Ectodermal cell (in vitro differentiated cells): ENCODE data around the gene ANKLE1.
"Not testable (repeated sequence)": the region's sequence is repeated elsewhere in the genome, so short reads cannot be mapped to it uniquely, and the experiment has no call there.

ENCODE experiments used
- H3K27ac ChIP-seq: 2 replicates; pipeline ENCODE4 v1.7.0; 2013; ENCODE audit warnings: mild to moderate bottlenecking, low read depth, low read length; ENCODE audit not compliant: insufficient read depth, poor library complexity, severe bottlenecking
- H3K27me3 ChIP-seq: 2 replicates; pipeline ENCODE4 v1.7.0; 2013; ENCODE audit warnings: mild to moderate bottlenecking, low read length; ENCODE audit not compliant: insufficient read depth, control insufficient read depth, poor library complexity, severe bottlenecking
- H3K36me3 ChIP-seq: one replicate; pipeline ENCODE4 v1.7.0; 2013; ENCODE audit warnings: low read length; ENCODE audit not compliant: control insufficient read depth, insufficient read depth
- H3K4me1 ChIP-seq: one replicate; pipeline ENCODE4 v1.7.0; 2013; ENCODE audit warnings: low read length; ENCODE audit not compliant: control insufficient read depth, insufficient read depth
- H3K4me3 ChIP-seq: 2 replicates; pipeline ENCODE4 v1.7.0; 2013; ENCODE audit warnings: low read depth, low read length, control low read depth; ENCODE audit not compliant: insufficient read depth
- H3K9me3 ChIP-seq: 2 replicates; pipeline ENCODE4 v1.7.0; 2013; ENCODE audit warnings: mild to moderate bottlenecking, low read length, moderate library complexity; ENCODE audit not compliant: control insufficient read depth
- WGBS, 2 experiments: methylation state at CpG; one replicate each; pipeline ENCODE4 v1.1.7; 2013; ENCODE audit warnings: missing lambda C conversion rate in 2 of 2; 5-methylcytosine and 5-hydroxymethylcytosine counted together

The ANKLE1 gene

DNA sequence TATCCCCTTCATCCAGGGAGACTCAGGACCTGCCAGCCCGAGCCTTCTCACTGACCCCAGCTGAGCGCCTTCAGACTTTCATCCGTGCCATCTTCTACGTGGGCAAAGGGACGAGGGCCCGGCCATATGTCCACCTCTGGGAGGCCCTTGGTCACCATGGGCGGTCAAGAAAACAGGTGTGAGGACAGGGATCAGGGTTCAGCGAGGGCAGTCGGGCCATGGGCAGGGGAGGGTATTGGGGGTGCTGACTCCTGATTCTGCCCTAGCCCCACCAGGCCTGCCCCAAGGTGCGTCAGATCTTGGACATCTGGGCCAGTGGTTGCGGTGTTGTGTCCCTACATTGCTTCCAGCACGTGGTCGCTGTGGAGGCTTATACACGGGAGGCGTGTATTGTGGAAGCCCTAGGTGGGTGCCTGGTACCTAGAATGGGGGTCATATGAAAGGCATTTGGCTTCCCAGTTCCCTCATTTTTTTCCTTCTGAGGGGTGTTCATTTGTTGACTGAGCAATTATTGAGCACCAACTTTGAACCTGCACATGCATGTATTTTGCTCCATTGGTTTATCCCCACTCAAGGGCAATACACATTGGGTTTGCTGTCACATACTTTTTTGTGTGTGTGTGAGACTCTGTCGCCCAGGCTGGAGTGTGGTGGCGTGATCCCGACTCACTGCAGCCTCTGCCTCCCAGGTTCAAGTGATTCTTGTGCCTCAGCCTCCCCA, 3.9 kb downstream of the ANKLE1 start:
- Histone ChIP-seq H3K9me3 (no peaks in the 10 kb centered on the region), H3K27me3 (peaks cover 21% of the 10 kb centered on the region), H3K4me3 (no peak overlapping the region), H3K27ac (no peak overlapping the region), H3K36me3 (no peaks in the 10 kb centered on the region), H3K4me1 (no peaks in the 10 kb centered on the region)
- 90 to 92% methylated on average over 18 of the region's 18 CpGs for WGBS, 2 experiments

GRCh38 chr19:17286263-17286662, 4.6 kb downstream of the ANKLE1 start:
- Histone ChIP-seq H3K4me1 (no peaks in the 10 kb centered on the region), H3K36me3 (no peaks in the 10 kb centered on the region), H3K4me3 (no peak overlapping the region), H3K27me3 (peaks cover 14% of the 10 kb centered on the region), H3K27ac (no peak overlapping the region), H3K9me3 (no peaks in the 10 kb centered on the region)
- WGBS, 2 experiments = 93 to 94% methylated on average over 11 of the region's 11 CpGs

GRCh38 chr19:17286752-17287151, 5.1 kb downstream of the ANKLE1 start:
- H3K27me3 ChIP-seq = peaks cover 9% of the 10 kb centered on the region
- no peaks in the 10 kb centered on the region for H3K4me1 ChIP-seq
- 93 to 94% methylated on average over 9 of the region's 9 CpGs for WGBS, 2 experiments
- H3K4me3 ChIP-seq = no peak overlapping the region
- H3K36me3 ChIP-seq = no peaks in the 10 kb centered on the region
- H3K9me3 ChIP-seq = no peaks in the 10 kb centered on the region
- no peak overlapping the region for H3K27ac ChIP-seq

DNA sequence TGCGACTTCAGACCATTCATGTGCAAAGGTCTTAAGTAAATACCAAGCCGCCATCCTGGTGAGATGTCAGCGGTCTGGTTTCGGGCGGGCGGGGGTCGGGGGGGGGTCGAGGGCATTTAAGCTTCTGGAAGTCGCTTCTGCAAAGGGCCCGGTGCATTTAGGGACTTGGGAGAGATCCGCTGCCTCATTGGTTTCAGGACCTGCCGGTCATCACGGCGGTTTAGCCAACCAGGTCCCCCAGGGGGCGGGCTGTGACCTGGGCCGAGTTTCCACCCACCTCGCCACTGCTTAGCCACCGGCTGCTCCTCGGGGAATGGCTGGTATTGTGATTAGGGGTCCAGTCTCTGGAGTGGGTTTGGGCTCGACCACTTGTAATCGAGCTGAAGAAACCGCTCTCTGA, 7.8 kb downstream of the ANKLE1 start:
- H3K4me3 ChIP-seq = no peak overlapping the region
- H3K4me1 ChIP-seq = no peaks in the 10 kb centered on the region
- H3K9me3 ChIP-seq = no peaks in the 10 kb centered on the region
- WGBS, 2 experiments = 16 to 17% methylated on average over 22 of the region's 22 CpGs
- H3K27ac ChIP-seq = no peak overlapping the region
- H3K36me3 ChIP-seq = peaks cover 6% of the 10 kb centered on the region
- H3K27me3 ChIP-seq = no peaks in the 10 kb centered on the region

- H3K4me3 ChIP-seq = peak overlapping the region; percentile 41
- no peaks in the 10 kb centered on the region for H3K27me3 ChIP-seq
- no peaks in the 10 kb centered on the region for H3K4me1 ChIP-seq
- peaks cover 11% of the 10 kb centered on the region for H3K36me3 ChIP-seq
- peak overlapping the region; percentile 89 for H3K27ac ChIP-seq
- 3% methylated on average over 46 of the region's 46 CpGs for WGBS, 2 experiments
- no peaks in the 10 kb centered on the region for H3K9me3 ChIP-seq
Measured at GRCh38 chr19:17292301-17293074, 10.8 kb downstream of the ANKLE1 start.

- no peaks in the 10 kb centered on the region for H3K9me3 ChIP-seq
- 93 to 94% methylated on average over 14 of the region's 14 CpGs for WGBS, 2 experiments
- no peak overlapping the region for H3K4me3 ChIP-seq
- H3K36me3 ChIP-seq = peaks cover 18% of the 10 kb centered on the region
- no peaks in the 10 kb centered on the region for H3K27me3 ChIP-seq
- no peak overlapping the region for H3K27ac ChIP-seq
- H3K4me1 ChIP-seq = no peaks in the 10 kb centered on the region
Measured at GRCh38 chr19:17293605-17294004, 11.9 kb downstream of the ANKLE1 start.

DNA sequence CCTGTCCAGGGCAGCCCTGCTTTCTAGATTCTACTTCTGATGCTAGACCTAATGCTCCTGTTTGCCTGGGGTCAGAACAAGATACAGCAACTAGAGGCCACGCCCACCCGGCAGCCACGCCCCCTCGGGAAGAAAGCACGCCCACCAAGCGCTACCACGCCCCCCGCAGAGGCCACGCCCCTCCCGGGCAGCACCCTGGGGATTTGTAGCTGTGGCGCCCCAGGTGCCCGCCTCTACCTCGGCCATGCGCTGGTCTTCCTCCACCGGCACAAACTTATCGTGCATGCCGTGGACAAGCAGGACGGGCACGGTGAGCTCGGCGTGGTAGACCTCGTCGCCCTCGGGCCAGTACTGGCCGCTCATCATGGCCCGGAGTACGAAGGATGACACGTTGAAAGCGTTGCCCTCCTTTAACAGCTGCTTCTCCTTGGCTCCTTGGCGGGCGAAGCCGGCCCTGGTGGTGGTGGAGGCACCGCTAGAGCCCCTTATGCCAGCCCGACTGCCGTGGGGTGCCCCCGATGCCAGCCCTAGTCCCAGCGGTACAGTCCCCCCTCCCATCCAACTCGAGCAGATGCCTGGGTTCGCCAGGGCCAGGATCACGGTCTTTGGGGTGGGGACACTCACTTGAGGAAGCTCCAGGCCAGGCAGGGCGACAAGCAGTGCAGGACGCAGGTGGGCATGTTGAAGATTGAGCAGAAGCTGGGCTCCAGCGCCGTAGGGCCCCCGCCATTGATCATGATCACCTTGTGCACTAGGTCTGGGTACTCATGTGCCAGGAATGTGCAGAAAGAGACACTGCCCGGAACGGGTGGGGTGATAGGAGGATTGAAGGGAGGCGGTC, 12.6 kb downstream of the ANKLE1 start:
- Histone ChIP-seq H3K9me3 (no peaks in the 10 kb centered on the region), H3K27ac (no peak overlapping the region), H3K4me1 (no peaks in the 10 kb centered on the region), H3K4me3 (no peak overlapping the region), H3K27me3 (no peaks in the 10 kb centered on the region), H3K36me3 (peaks cover 19% of the 10 kb centered on the region)
- 86 to 89% methylated on average over 48 of the region's 48 CpGs for WGBS, 2 experiments

DNA sequence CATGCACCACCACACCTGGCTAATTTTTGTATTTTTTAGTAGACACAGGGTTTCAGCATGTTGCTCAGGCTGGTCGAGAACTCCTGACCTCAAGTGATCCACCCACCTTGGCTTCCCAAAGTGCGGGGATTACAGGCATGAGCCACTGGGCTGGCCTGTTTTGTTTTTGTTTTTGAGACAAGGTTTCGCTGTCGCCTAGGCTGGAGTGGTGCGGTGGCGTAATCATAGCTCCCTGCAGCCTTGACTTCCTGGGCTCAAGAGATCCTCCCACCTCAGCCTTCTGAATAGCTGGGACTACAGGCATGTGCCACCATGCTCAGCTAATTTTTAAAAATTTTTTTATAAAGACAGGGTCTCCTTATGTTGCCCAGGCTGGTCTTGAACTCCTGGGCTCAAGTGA, 13.8 kb downstream of the ANKLE1 start:
- H3K27me3 ChIP-seq, H3K4me3 ChIP-seq, H3K27ac ChIP-seq, H3K4me1 ChIP-seq, H3K9me3 ChIP-seq: not testable (repeated sequence)
- peaks cover 19% of the 10 kb centered on the region for H3K36me3 ChIP-seq
- 94% methylated on average over 6 of the region's 6 CpGs for WGBS, 2 experiments

DNA sequence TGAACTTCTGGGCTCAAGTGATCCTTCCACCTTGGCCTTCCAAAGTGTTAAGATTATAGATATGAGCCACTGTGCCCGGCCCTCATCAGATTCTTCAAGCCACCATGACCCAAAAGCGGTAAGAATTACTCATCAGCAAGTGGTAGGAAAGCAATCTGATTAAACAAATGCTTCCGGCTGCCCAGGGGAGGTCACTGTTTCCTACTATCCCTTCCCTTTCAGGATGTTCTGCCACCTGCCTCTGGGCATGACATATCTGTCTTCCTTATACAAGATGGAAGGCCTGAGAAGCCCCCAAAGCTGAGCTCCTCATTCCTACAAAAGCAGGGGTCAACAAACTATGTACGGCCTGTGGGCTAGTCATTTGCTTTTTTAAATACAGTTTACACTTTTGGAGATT, 14.6 kb downstream of the ANKLE1 start:
- no peaks in the 10 kb centered on the region for H3K27me3 ChIP-seq
- no peak overlapping the region for H3K4me3 ChIP-seq
- no peaks in the 10 kb centered on the region for H3K9me3 ChIP-seq
- no peak overlapping the region for H3K27ac ChIP-seq
- H3K36me3 ChIP-seq = peaks cover 19% of the 10 kb centered on the region
- H3K4me1 ChIP-seq = no peaks in the 10 kb centered on the region
- WGBS, 2 experiments = 88 to 93% methylated on average over 4 of the region's 4 CpGs

DNA sequence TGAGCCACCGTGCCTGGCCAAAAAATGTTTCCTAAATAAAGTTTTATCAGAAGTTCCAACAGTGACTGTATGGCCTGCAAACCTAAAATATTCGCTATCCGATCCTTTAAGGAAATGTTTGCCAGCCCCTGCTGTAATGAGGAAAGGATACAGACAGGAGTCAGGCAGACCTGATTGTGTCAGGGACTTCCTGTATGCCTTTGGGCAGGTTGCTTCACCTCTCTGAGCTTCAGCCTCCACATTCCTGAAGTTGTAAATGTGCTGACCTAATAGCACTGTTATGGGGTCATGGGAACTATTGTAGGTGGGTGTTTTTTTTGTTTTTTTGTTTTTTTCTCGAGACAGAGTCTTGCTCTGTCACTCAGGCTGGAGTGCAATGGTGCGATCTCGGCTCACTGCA, 15.3 kb downstream of the ANKLE1 start:
- peaks cover 19% of the 10 kb centered on the region for H3K36me3 ChIP-seq
- H3K4me3 ChIP-seq = no peak overlapping the region
- WGBS, 2 experiments = 95% methylated on average over 6 of the region's 6 CpGs
- no peak overlapping the region for H3K27ac ChIP-seq
- no peaks in the 10 kb centered on the region for H3K27me3 ChIP-seq
- H3K4me1 ChIP-seq = no peaks in the 10 kb centered on the region
- H3K9me3 ChIP-seq = no peaks in the 10 kb centered on the region
